ENCODE data around the gene PLEKHO2. TPM values are rescaled to one million over a fixed set of nuclear protein-coding genes. Genes with fewer than 3 reads are reported as not detected.

The PLEKHO2 gene
- total RNA-seq, 1 donor from 2014 or later, result 68.3 TPM

GRCh38 chr15:64804619-64805018 lies 37.1 kb upstream of the PLEKHO2 start:
- Histone ChIP-seq H3K4me3 (no peak overlapping the region), H3K9me3 (no peaks in the 10 kb centered on the region), H3K27ac (no peak overlapping the region), H3K4me1 (no peaks in the 10 kb centered on the region), H3K36me3 (no peaks in the 10 kb centered on the region), H3K27me3 (ENCODE audit: low read depth) (no peaks in the 10 kb centered on the region)
- intact Hi-C loops (cut with DNase I), result loop anchor here (10.0 kb wide), 1 partner anchor 50 kb away; no protein-coding TSS in a partner anchor
- ATAC-seq (no peak), DNase-seq (no peak)
- TF ChIP-seq CTCF (IDR thresholded peaks at IDR 0.05), result no peak

GRCh38 chr15:64806509-64806908 lies 35.2 kb upstream of the PLEKHO2 start:
- ATAC-seq (no peak), DNase-seq (no peak)
- no peak for TF ChIP-seq CTCF (IDR thresholded peaks at IDR 0.05)
- H3K9me3 ChIP-seq, result no peaks in the 10 kb centered on the region
- H3K4me3 ChIP-seq, result no peak overlapping the region
- H3K27me3 ChIP-seq (ENCODE audit: low read depth), result no peaks in the 10 kb centered on the region
- no peak overlapping the region for H3K27ac ChIP-seq
- no peaks in the 10 kb centered on the region for H3K36me3 ChIP-seq
- no peaks in the 10 kb centered on the region for H3K4me1 ChIP-seq
- intact Hi-C loops (cut with DNase I), result loop anchor here (10.0 kb wide), 1 partner anchor 52 kb away; no protein-coding TSS in a partner anchor

GRCh38 chr15:64807051-64807749 lies 34.5 kb upstream of the PLEKHO2 start:
- intact Hi-C loops (cut with DNase I), result loop anchor here (10.0 kb wide), 1 partner anchor 52 kb away; no protein-coding TSS in a partner anchor
- no peaks in the 10 kb centered on the region for H3K9me3 ChIP-seq
- TF ChIP-seq CTCF (IDR thresholded peaks at IDR 0.05), result no peak

GRCh38 chr15:64807751-64808222 lies 33.9 kb upstream of the PLEKHO2 start:
- Histone ChIP-seq H3K4me3 (no peak overlapping the region), H3K27ac (no peak overlapping the region), H3K4me1 (no peaks in the 10 kb centered on the region), H3K36me3 (no peaks in the 10 kb centered on the region), H3K9me3 (no peaks in the 10 kb centered on the region), H3K27me3 (ENCODE audit: low read depth) (no peaks in the 10 kb centered on the region)
- intact Hi-C loops (cut with DNase I), result loop anchor here (10.0 kb wide), 1 partner anchor 53 kb away; no protein-coding TSS in a partner anchor
- no peak for DNase-seq
- no peak for ATAC-seq
- no peak for TF ChIP-seq CTCF (IDR thresholded peaks at IDR 0.05)

More at GRCh38 chr15:64807051-64807749, 34.5 kb upstream of the PLEKHO2 start:
- ATAC-seq, result no peak
- H3K36me3 ChIP-seq, result no peaks in the 10 kb centered on the region
- H3K27me3 ChIP-seq (ENCODE audit: low read depth), result no peaks in the 10 kb centered on the region
- H3K4me1 ChIP-seq, result no peaks in the 10 kb centered on the region
- H3K4me3 ChIP-seq, result no peak overlapping the region
- no peak for DNase-seq
- no peak overlapping the region for H3K27ac ChIP-seq

GRCh38 chr15:64808785-64809453 lies 32.8 kb upstream of the PLEKHO2 start:
- H3K27ac ChIP-seq, result no peak overlapping the region

More at GRCh38 chr15:64808785-64809453, 32.8 kb upstream of the PLEKHO2 start:
- Histone ChIP-seq H3K36me3 (no peaks in the 10 kb centered on the region), H3K27me3 (ENCODE audit: low read depth) (no peaks in the 10 kb centered on the region), H3K4me3 (no peak overlapping the region), H3K4me1 (no peaks in the 10 kb centered on the region), H3K9me3 (no peaks in the 10 kb centered on the region)
- intact Hi-C loops (cut with DNase I), result loop anchor here (10.0 kb wide), 1 partner anchor 54 kb away; no protein-coding TSS in a partner anchor
- no peak for DNase-seq
- TF ChIP-seq CTCF (IDR thresholded peaks at IDR 0.05), result no peak
- ATAC-seq, result no peak
